ENCODE results near the gene SLCO1B1.

SLCO1B1 gene

DNA sequence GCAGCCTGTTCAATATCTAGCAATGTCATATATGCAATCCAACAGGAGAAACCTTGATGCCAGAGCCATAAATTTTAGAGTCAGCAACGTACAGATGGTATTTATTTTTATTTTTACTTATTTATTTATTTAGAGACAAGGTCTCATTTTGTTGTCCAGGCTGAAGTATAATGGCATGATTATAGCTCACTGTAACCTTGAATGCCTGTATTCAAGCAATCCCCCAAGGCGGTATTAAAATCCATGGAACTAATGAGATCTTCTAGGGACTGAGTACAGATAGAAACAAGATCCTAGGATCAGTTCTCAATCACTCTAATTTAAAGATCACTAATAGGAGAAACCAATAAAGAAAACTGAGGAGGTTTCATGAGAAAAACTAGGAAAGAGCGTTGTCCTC lies 89.3 kb downstream of the SLCO1B1 start:
- in situ Hi-C loops (cut with MboI; ENCODE audit: low pct_unique_long_range_greater_than_20kb, low sequenced_read_pairs, unreplicated experiment) = no loop called here
- TF ChIP-seq, protein P1, sequence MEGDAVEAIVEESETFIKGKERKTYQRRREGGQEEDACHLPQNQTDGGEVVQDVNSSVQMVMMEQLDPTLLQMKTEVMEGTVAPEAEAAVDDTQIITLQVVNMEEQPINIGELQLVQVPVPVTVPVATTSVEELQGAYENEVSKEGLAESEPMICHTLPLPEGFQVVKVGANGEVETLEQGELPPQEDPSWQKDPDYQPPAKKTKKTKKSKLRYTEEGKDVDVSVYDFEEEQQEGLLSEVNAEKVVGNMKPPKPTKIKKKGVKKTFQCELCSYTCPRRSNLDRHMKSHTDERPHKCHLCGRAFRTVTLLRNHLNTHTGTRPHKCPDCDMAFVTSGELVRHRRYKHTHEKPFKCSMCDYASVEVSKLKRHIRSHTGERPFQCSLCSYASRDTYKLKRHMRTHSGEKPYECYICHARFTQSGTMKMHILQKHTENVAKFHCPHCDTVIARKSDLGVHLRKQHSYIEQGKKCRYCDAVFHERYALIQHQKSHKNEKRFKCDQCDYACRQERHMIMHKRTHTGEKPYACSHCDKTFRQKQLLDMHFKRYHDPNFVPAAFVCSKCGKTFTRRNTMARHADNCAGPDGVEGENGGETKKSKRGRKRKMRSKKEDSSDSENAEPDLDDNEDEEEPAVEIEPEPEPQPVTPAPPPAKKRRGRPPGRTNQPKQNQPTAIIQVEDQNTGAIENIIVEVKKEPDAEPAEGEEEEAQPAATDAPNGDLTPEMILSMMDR (IDR thresholded peaks at IDR 0.05; ENCODE audit: extremely low read depth, insufficient read depth, missing control alignments) = no peak
- DNase-seq (ENCODE audit: low spot score) = no peak

DNA sequence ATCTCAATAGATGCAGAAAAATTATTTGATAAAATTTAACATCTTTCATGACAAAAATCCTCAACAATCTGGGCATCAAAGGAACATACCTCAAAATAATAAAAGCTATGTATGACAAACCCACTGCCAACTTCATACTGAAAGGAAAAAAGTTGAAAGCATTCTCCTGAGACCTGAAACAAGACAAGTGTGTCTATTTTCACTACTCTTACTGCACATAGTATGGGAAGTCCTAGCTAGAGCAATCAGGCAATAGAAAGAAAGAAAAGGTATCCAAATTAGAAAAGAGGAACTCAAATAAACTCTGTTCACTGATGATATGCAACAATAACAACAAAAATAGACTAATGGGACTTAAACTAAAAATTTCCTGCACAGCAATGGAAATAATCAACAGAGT lies 90.1 kb downstream of the SLCO1B1 start:
- in situ Hi-C loops (cut with MboI; ENCODE audit: low pct_unique_long_range_greater_than_20kb, low sequenced_read_pairs, unreplicated experiment) = no loop called here
- no peak for DNase-seq (ENCODE audit: low spot score)

DNA sequence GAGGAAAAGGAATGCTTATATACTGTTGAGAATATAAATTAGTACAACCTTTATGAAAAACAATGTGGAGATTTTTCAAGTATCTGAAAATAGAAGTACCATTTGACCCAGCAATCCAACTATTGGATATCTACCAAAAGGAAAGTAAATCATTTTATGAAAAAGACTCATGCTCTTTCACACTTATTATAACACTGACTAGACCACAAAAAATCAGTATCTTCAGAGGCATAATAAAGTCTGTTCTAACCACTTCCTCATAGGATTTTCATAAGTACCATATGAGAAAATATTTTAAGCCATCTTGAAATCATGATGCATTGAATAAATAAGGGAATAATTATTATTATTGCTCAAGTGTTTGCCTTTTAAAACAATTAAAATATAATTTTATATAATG lies 90.8 kb downstream of the SLCO1B1 start:
- TF ChIP-seq, protein P1 (IDR thresholded peaks at IDR 0.05; ENCODE audit: extremely low read depth, insufficient read depth, missing control alignments) = no peak
- in situ Hi-C loops (cut with MboI; ENCODE audit: low pct_unique_long_range_greater_than_20kb, low sequenced_read_pairs, unreplicated experiment) = no loop called here
- DNase-seq (ENCODE audit: low spot score) = no peak

More for the DNA sequence above, 90.1 kb downstream of the SLCO1B1 start:
- TF ChIP-seq, protein P1 (IDR thresholded peaks at IDR 0.05; ENCODE audit: extremely low read depth, insufficient read depth, missing control alignments) = no peak

DNA sequence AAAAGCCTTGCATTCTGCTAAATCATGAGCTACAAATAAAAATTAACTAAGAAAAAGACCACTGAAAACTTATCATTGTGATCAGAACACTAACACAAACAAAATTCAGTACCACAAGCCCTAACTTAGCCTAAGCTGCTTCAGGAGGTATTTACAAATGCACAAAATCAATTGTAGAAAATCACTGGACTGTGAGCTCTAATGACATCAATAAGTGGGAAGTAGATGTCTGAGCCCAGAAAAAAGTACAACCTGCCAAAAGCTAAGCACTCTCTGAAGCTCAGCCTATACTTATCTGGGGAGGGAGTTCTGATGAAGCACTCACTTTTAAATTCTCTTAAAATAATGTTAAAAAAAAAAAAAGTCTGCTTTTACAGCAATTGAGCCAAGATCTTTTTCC lies 92.9 kb downstream of the SLCO1B1 start:
- in situ Hi-C loops (cut with MboI; ENCODE audit: low pct_unique_long_range_greater_than_20kb, low sequenced_read_pairs, unreplicated experiment) = no loop called here
- TF ChIP-seq, protein P1 (IDR thresholded peaks at IDR 0.05; ENCODE audit: extremely low read depth, insufficient read depth, missing control alignments) = no peak
- DNase-seq (ENCODE audit: low spot score) = no peak

DNA sequence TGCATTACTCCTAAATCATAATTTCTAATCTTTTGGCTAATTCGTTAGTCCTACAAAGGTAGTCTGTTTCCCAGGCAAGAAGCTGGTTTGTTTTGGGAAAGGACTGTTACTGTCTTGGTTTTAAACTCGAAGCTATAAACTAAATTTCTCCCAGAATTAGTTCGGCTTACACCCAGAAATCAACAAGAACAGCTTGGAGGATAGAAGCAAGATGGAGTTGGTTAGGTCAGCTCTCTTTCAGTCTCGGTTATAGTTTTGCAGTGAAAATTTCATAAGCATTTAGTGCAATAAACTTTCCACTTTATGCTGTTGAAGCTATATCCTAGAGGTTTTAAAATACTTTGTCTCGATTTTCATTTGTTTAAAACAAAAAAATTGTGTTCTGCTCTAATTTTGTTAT lies 103.4 kb downstream of the SLCO1B1 start:
- TF ChIP-seq, protein P1 (IDR thresholded peaks at IDR 0.05; ENCODE audit: extremely low read depth, insufficient read depth, missing control alignments) = no peak
- in situ Hi-C loops (cut with MboI; ENCODE audit: low pct_unique_long_range_greater_than_20kb, low sequenced_read_pairs, unreplicated experiment) = no loop called here
- no peak for DNase-seq (ENCODE audit: low spot score)

DNA sequence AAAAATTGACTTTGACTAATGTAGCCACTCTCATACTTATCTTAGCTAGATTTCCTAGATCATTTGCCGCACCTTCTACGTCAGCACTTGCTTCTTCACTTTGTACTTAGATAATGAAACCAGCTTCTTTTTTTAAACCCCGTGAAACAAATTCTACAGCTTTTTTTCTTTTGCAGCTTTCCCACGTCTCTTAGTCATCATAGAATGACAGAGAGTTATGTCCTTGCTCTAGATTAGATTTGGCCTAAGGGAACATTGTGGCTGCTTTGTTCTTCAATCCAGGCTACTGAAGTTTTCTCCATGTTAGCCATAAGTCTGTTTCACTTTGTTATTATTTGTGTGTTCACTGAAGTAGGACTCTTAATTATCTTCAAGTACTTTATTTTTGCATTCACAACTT lies 108.9 kb downstream of the SLCO1B1 start:
- DNase-seq (ENCODE audit: low spot score) = no peak
- in situ Hi-C loops (cut with MboI; ENCODE audit: low pct_unique_long_range_greater_than_20kb, low sequenced_read_pairs, unreplicated experiment) = no loop called here
- TF ChIP-seq, protein P1 (IDR thresholded peaks at IDR 0.05; ENCODE audit: extremely low read depth, insufficient read depth, missing control alignments) = no peak

DNA sequence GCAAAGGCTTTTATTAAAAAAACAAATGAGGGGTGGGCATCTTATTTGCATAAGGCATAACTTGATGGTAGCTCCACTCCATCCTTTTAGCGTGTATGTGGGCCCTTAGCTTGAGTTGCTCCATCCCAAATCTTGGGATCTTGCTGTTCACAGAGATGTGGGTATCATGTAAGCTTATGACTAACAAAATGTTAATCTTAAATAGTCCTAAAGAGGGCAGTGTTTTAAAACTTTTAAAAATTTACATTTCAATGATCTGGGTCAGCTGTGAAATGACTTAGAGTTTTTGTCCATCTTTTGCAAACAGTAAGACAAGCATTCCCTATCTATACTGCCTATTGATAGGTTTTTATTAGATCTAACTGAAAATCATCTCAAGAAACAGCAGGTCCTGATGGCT lies 117.7 kb downstream of the SLCO1B1 start:
- TF ChIP-seq, protein P1 (IDR thresholded peaks at IDR 0.05; ENCODE audit: extremely low read depth, insufficient read depth, missing control alignments) = no peak
- peak; percentile 4 for DNase-seq (ENCODE audit: low spot score)
- in situ Hi-C loops (cut with MboI; ENCODE audit: low pct_unique_long_range_greater_than_20kb, low sequenced_read_pairs, unreplicated experiment) = no loop called here

Measured in GM13977 (cell line).